IMR-90 (cell line): ENCODE data around the gene CLIC3. TPM values are rescaled to one million over a fixed set of nuclear protein-coding genes. Genes with fewer than 3 reads are reported as not detected.

Experiments used
- CEBPB ChIP-seq: IDR thresholded peaks from 2 replicates; pipeline ENCODE4 v1.6.1; 2012; ENCODE audit warnings: low read depth, low read length, improper control_type of control experiment
- MAZ ChIP-seq: IDR thresholded peaks from 2 replicates; pipeline ENCODE4 v1.6.1; 2012; ENCODE audit warnings: low read depth, mild to moderate bottlenecking, low read length, improper control_type of control experiment, moderate library complexity, borderline replicate concordance
- RAD21 ChIP-seq: IDR thresholded peaks from 2 replicates; pipeline ENCODE4 v1.6.1; 2012; ENCODE audit warnings: low read length, improper control_type of control experiment
- polyA plus RNA-seq, 3 experiments: library from polyadenylated mRNA; depleted of rRNA; stranded (reverse); fragments of >200 nt; gene quantifications; 2 replicates each; pipeline ENCODE4 v1.2.3, GENCODE V29; 2012; ENCODE audit warnings: low replicate concordance in 1 of 3
- total RNA-seq: library from RNA; depleted of rRNA; stranded (reverse); fragments of >200 nt; gene quantifications from 2 replicates; pipeline ENCODE4 v1.2.3, GENCODE V29; 2012

Gene CLIC3
- total and polyA plus RNA-seq, 2 of the 4 experiments (the other 2 are of a cell fraction), result 0.18 to 1.7 TPM

- TF ChIP-seq RAD21 (0 out of 2 replicates have a peak, but pooled peaks have one; percentile 3), MAZ (peak; percentile 57; the same call in 1 of the 2 replicates), CEBPB (no peak)
Observed at GRCh38 chr9:137028263-137029057, 32.1 kb upstream of the CLIC3 start (continued).
